CD4-positive, alpha-beta memory T cell (primary cell): Measurements from ENCODE around the gene ASCL2. TPM values are rescaled to one million over a fixed set of nuclear protein-coding genes. Genes with fewer than 3 reads are reported as not detected.

ENCODE experiments used
- CTCF ChIA-PET: fragments of 350-600 bp; sonication (Branson Sonifier 250); formaldehyde crosslinking; loops from one replicate; lab custom pipeline; 2021; ENCODE audit warnings: inconsistent platforms; ENCODE audit not compliant: partially characterized antibody; lab: Charles Lee
- POLR2A ChIA-PET: fragments of 350-600 bp; sonication (Branson Sonifier 250); formaldehyde crosslinking; loops from one replicate; lab custom pipeline; 2021; ENCODE audit not compliant: partially characterized antibody; lab: Charles Lee
- DNase-seq, 5 donors: peaks; one replicate each; pipeline versions ENCODE4 v3.0.0 to v3.0.0-alpha.2; 2020 to 2022; ENCODE audit warnings: mixed read lengths in 1 of 5
- H3K27ac ChIP-seq: one replicate; pipeline ENCODE4 v1.7.0; 2013; ENCODE audit warnings: low read depth, low read length
- H3K27me3 ChIP-seq: 2 replicates; pipeline ENCODE4 v1.7.0; 2013; ENCODE audit warnings: mild to moderate bottlenecking, low read length, moderate library complexity; ENCODE audit not compliant: insufficient read depth
- H3K36me3 ChIP-seq: 2 replicates; pipeline ENCODE4 v1.7.0; 2013; ENCODE audit warnings: mild to moderate bottlenecking, low read length, moderate library complexity; ENCODE audit not compliant: insufficient read depth
- H3K4me1 ChIP-seq: 2 replicates; pipeline ENCODE4 v1.7.0; 2013; ENCODE audit warnings: mild to moderate bottlenecking, low read length, moderate library complexity; ENCODE audit not compliant: insufficient read depth
- H3K4me3 ChIP-seq, 2 donors: one replicate each; pipeline ENCODE4 v1.7.0; 2013; ENCODE audit warnings: low read length in 2 of 2, mild to moderate bottlenecking in 1 of 2
- H3K9me3 ChIP-seq, 2 donors: one replicate each; pipeline ENCODE4 v1.7.0; 2013; ENCODE audit warnings: low read length in 2 of 2, control low read depth in 1 of 2; ENCODE audit not compliant: control insufficient read depth in 1 of 2
- H3K27ac Mint-ChIP-seq, 7 donors: one replicate each; pipeline ENCODE4 v1.8.0; 2020 to 2021; ENCODE audit warnings: mixed read lengths in 7 of 7, mild to moderate bottlenecking in 6 of 7, inconsistent platforms in 3 of 7, moderate library complexity in 3 of 7
- H3K27me3 Mint-ChIP-seq, 2 donors: one replicate each; pipeline ENCODE4 v1.8.0; 2020 to 2021; ENCODE audit warnings: mixed read lengths in 2 of 2
- H3K36me3 Mint-ChIP-seq, 2 donors: one replicate each; pipeline ENCODE4 v1.8.0; 2020 to 2021; ENCODE audit warnings: mixed read lengths in 2 of 2, inconsistent platforms in 1 of 2, mild to moderate bottlenecking in 1 of 2
- H3K4me1 Mint-ChIP-seq, 4 donors: one replicate each; pipeline ENCODE4 v1.8.0; 2020 to 2021; ENCODE audit warnings: mixed read lengths in 4 of 4, mild to moderate bottlenecking in 1 of 4
- H3K4me3 Mint-ChIP-seq, 8 donors: one replicate each; pipeline ENCODE4 v1.8.0; 2020 to 2021; ENCODE audit warnings: mixed read lengths in 8 of 8, mild to moderate bottlenecking in 7 of 8, moderate library complexity in 6 of 8, inconsistent platforms in 3 of 8
- H3K9me3 Mint-ChIP-seq, 8 donors: one replicate each; pipeline ENCODE4 v1.8.0; 2020 to 2021; ENCODE audit warnings: mixed read lengths in 8 of 8, mild to moderate bottlenecking in 5 of 8, inconsistent platforms in 3 of 8, moderate library complexity in 1 of 8
- intact Hi-C: fragments of 100-400 bp; cut with micrococcal nuclease; formaldehyde crosslinking; loops from one replicate; pipeline ENCODE4 v1.15.1; 2023
- polyA plus RNA-seq, 2 donors: library from polyadenylated mRNA; unstranded; fragments of 300-500 nt; fragmentation: Illumina TruSeq; gene quantifications; one replicate each; pipeline ENCODE4 v1.2.3, GENCODE V29; 2021
- total RNA-seq, 2 experiments: library from RNA; stranded (reverse); gene quantifications; one replicate each; pipeline ENCODE4 v1.2.3, GENCODE V29; 2021

Gene ASCL2
- total and polyA plus RNA-seq, 4 experiments from 2014 or later: 0.29 to 0.57 TPM; not detected in 2

DNA sequence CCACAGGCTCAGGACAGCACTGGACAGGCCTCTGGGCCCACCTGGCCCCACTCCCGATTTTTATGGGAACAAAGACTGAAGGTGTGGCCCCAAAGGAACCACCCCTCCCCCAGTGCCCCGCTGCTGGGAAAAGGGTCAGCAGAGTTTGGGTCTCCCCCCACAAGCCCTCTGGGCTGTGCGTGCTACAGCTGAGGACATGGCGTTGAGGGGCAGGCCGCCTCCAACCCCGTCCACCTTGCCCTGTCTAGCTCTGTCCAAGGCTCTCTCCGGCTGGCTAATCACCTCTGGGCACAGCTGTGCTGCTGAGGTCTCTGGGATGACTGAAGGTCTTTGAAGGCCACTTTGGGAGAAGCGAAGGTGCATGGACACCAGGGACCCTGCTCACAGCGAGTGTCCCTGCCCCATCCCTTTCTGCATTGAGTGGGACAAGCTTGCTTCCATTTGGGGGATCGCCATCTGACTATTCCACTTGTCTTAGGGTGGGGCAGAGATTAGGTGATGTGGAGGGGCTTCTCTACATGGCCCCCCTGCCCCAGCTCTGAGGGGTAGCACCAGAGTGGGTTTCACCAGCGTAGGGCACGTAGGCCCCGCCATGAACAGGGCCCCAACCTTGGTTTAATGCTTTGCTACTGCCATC, 6.5 kb downstream of the ASCL2 start:
- no peak overlapping the region for H3K27ac ChIP-seq
- no peaks in the 10 kb centered on the region for H3K36me3 Mint-ChIP-seq
- no peaks in the 10 kb centered on the region for H3K9me3 ChIP-seq
- H3K27ac Mint-ChIP-seq: no peak overlapping the region
- H3K4me3 Mint-ChIP-seq: no peak overlapping the region
- peaks cover 31% of the 10 kb centered on the region for H3K4me1 ChIP-seq
- no peak for DNase-seq
- H3K4me3 ChIP-seq: no peak overlapping the region
- ChIA-PET POLR2A (no interaction called here), CTCF (interaction anchor here (1.1 kb wide), 1 partner anchor 164 kb away, joined by 3 read pairs; no protein-coding TSS in a partner anchor)
- H3K27me3 Mint-ChIP-seq: peaks cover 4 to 9% of the 10 kb centered on the region in 2 donors
- H3K4me1 Mint-ChIP-seq: peaks cover 14 to 25% (median 19%) of the 10 kb centered on the region in 4 donors
- intact Hi-C loops: loop anchor here (10.0 kb wide), 1 partner anchor 49 kb away; no protein-coding TSS in a partner anchor
- H3K9me3 Mint-ChIP-seq: no peaks in the 10 kb centered on the region
- H3K27me3 ChIP-seq: peaks cover 4% of the 10 kb centered on the region
- H3K36me3 ChIP-seq: no peaks in the 10 kb centered on the region

DNA sequence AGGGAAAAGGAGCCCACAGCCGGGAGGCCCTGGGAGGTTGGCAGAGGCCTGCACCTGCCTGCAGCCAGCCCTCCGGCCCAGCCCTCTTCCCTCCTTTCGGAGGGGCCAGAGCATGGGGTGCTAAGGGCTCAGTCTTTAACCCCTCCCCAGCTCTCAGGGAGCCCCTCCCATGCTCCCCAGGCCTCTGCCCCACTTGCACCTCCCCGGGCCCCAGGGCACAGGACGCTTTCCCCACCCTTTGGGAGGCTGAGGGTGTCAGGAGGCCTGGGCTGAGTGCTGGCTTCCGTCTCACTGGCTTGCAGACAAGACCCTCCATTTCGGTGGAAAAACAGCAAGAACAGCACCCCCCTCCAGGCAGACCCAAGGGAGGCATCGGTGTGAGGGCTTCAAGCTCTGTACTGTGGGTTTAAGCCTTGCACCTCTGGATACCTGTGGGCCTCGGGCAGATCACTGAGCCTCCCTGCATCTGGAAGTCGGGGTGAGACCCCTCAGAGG, 7.3 kb downstream of the ASCL2 start:
- Histone ChIP-seq H3K4me3 (no peak overlapping the region), H3K9me3 (no peaks in the 10 kb centered on the region), H3K4me1 (peaks cover 25% of the 10 kb centered on the region), H3K27me3 (no peaks in the 10 kb centered on the region), H3K36me3 (no peaks in the 10 kb centered on the region), H3K27ac (no peak overlapping the region)
- H3K27me3 Mint-ChIP-seq: peaks cover 3 to 5% of the 10 kb centered on the region in 2 donors
- no peaks in the 10 kb centered on the region for H3K9me3 Mint-ChIP-seq
- DNase-seq: no peak
- no peak overlapping the region for H3K4me3 Mint-ChIP-seq
- H3K4me1 Mint-ChIP-seq: peaks cover 14 to 20% (median 16%) of the 10 kb centered on the region in 4 donors
- no peak overlapping the region for H3K27ac Mint-ChIP-seq
- H3K36me3 Mint-ChIP-seq: no peaks in the 10 kb centered on the region
- intact Hi-C loops: loop anchor here (10.0 kb wide), 1 partner anchor 48 kb away; no protein-coding TSS in a partner anchor
- POLR2A ChIA-PET: no interaction called here
- CTCF ChIA-PET: interaction anchor here (1.1 kb wide), 1 partner anchor 164 kb away, joined by 3 read pairs; no protein-coding TSS in a partner anchor

DNA sequence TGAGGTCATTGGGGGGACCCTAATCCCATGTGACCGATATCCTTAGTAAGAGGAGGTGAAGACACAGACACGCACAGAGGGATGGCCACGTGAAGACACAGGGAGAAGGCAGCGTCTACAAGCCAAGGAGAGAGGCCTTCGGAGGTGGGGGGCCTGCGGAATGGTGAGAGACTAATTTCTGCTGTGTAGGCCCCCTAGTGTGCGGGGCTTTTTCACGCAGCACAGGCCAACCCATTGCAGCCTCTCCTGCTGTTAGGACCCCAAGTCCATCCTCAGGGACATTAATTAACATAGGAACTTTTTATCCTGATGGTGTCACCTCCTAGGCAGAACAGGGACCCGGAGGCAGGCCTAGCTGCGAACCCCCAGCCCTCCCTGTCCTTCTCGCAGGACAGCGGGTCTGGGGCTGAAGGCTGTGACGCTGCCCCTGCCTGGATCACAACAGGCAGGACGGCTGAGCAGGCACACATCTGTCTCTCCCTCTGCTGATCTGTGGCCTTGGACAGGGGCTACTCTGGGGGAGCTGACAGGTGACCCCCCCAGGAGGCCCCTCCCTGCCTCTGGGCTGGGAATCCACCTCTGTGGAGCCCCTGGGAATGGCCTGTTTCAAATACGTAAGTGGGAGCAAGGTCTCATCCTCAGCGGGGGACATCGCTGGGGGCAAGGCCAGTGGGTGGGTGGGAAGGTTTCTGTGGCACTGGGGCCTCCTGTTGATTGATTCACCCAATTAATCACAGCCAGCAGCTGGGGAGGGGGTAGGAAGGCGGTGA, 7.9 kb downstream of the ASCL2 start:
- DNase-seq: no peak
- Mint-ChIP-seq H3K9me3 (no peaks in the 10 kb centered on the region), H3K4me3 (no peak overlapping the region), H3K27ac (no peak overlapping the region), H3K36me3 (no peaks in the 10 kb centered on the region), H3K27me3 (peaks cover 3 to 5% of the 10 kb centered on the region in 2 donors), H3K4me1 (peaks cover 14 to 18% (median 16%) of the 10 kb centered on the region in 4 donors)
- no peaks in the 10 kb centered on the region for H3K36me3 ChIP-seq
- H3K27ac ChIP-seq: no peak overlapping the region
- ChIA-PET POLR2A (no interaction called here), CTCF (no interaction called here)
- no peaks in the 10 kb centered on the region for H3K27me3 ChIP-seq
- intact Hi-C loops: loop anchor here (10.0 kb wide), 1 partner anchor 48 kb away; no protein-coding TSS in a partner anchor
- no peaks in the 10 kb centered on the region for H3K9me3 ChIP-seq
- no peak overlapping the region for H3K4me3 ChIP-seq
- H3K4me1 ChIP-seq: peaks cover 24% of the 10 kb centered on the region

DNA sequence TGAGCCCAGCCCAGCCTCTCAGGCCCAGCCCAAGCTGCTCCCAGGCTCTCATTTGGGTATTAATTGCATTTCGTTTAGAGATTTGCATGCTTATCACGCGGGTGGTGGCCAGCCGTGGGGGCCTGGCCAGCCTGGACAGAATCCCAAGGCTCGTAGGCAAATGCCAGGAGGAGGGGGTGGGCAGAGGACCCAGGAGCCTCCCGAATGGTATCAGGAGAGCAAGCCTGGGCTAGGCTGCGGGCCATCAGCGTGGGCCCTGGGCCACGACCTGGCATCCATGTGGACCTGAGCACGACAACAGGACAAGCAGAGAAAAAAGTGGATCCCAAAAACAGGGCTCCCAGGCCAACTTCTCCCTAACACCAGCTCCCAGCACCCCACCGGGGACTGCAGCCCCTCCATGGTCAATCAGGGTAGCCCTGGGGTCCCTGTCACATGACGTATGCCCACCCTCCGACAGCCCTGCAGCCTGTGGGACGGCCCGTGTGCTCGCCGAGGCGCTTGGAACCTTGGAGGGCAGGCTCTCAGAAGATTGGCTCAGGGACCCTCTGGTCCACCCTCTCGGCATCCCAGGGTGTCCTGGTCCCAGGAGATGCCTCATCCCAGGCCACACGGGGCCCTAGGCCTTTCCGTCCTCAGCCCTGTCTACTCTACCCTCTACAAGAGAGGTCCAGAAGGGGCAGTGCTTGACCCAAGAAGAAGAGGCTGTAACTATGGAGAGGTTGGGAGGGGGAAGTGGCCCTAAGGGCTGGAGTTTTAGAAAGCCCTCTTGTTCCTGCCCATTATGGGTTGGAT, 8.8 kb downstream of the ASCL2 start:
- no peak overlapping the region for H3K4me3 Mint-ChIP-seq
- peaks cover 14 to 15% (median 15%) of the 10 kb centered on the region in 4 donors for H3K4me1 Mint-ChIP-seq
- no peaks in the 10 kb centered on the region for H3K36me3 Mint-ChIP-seq
- Histone ChIP-seq H3K4me3 (no peak overlapping the region), H3K9me3 (no peaks in the 10 kb centered on the region), H3K36me3 (no peaks in the 10 kb centered on the region), H3K27me3 (no peaks in the 10 kb centered on the region), H3K27ac (no peak overlapping the region), H3K4me1 (peaks cover 18% of the 10 kb centered on the region)
- DNase-seq: no peak
- H3K27ac Mint-ChIP-seq: no peak overlapping the region
- no peaks in the 10 kb centered on the region for H3K9me3 Mint-ChIP-seq
- intact Hi-C loops: loop anchor here (10.0 kb wide), 1 partner anchor 47 kb away; no protein-coding TSS in a partner anchor
- ChIA-PET POLR2A (no interaction called here), CTCF (no interaction called here)
- peaks cover 5% of the 10 kb centered on the region in 2 donors for H3K27me3 Mint-ChIP-seq

DNA sequence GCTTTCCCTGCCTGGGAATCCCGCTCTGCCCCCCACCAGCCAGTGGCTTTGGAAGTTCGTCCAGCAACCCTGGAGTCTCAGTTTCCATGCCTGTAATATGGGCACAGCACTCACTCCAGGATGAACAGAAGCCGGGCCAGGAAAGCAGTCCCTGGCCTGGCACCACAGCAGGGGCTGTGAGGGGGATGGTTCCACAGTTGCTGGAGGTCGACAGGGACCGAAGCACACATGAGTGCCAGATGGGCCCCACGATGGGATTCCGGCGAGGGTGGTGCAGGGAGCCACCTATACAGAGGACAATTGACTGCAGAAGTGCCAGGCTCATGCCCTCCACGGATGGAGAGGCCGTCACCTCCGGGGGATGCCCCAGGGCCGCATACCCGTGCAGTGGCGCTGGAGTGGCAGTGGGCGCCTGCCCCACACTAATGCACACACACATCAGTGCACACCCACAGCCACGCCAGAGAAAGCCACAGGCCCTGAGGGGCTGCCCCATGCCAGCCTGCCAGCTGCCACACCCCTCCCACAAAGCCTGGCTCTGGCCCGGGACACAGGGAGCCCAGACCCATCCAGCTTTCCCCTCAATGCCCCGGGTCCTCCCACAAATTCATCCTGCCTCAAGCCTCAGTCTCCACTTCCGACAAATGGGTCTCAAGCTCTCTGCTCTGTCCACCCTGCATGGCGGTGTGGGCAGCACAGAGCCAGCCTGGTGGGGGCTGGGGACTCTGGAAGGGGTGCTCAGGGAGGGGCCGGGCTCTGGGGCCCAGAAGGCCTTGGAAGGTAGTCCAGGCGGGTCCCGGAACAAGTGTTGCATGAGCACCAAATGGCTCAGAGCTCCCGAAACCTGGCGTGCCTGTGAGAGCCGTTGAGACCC, 9.7 kb downstream of the ASCL2 start:
- Histone ChIP-seq H3K4me1 (peaks cover 9% of the 10 kb centered on the region), H3K27me3 (no peaks in the 10 kb centered on the region), H3K4me3 (no peak overlapping the region), H3K36me3 (no peaks in the 10 kb centered on the region), H3K9me3 (no peaks in the 10 kb centered on the region), H3K27ac (no peak overlapping the region)
- Mint-ChIP-seq H3K36me3 (no peaks in the 10 kb centered on the region), H3K4me1 (peaks cover 5 to 6% (median 6%) of the 10 kb centered on the region in 4 donors), H3K27ac (no peak overlapping the region), H3K9me3 (no peaks in the 10 kb centered on the region), H3K4me3 (no peak overlapping the region), H3K27me3 (peaks cover 3 to 4% of the 10 kb centered on the region in 2 donors)
- no peak for DNase-seq
- intact Hi-C loops: loop anchor here (10.0 kb wide), 1 partner anchor 46 kb away; no protein-coding TSS in a partner anchor
- ChIA-PET POLR2A (no interaction called here), CTCF (no interaction called here)

DNA sequence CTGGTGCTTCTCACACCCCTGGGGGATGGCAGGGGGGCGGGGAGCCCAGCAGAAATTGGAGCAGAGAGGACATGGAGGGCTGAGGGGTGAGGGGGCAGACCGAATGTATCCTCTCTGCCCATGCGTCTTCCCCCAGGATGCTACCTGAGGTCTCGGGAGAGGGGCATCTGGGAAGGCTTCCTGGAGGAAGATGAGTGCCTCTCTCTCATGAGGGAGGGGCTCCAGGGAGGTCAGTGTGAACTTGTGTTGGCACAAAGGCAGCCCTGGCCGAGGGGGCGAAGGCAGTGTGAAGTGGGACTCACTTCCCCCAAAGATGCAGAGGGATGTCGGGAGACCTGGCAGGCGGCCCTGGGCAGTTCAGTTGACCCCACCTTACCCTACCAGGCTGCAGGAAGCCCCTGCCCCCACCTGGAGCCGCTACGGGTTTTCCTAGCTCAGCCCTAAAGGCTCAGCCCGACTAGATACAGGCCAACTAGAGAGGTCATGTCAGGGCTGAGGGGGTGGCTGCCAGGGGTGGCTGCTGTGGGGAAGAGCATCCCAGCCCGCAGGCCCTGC, 10.4 kb downstream of the ASCL2 start:
- no peak for DNase-seq
- CTCF ChIA-PET: no interaction called here
- no peaks in the 10 kb centered on the region for H3K36me3 Mint-ChIP-seq

More for the DNA sequence above, 10.4 kb downstream of the ASCL2 start:
- no peak overlapping the region for H3K4me3 Mint-ChIP-seq
- Histone ChIP-seq H3K4me1 (peaks cover 1% of the 10 kb centered on the region), H3K4me3 (no peak overlapping the region), H3K27me3 (no peaks in the 10 kb centered on the region), H3K36me3 (no peaks in the 10 kb centered on the region), H3K27ac (no peak overlapping the region), H3K9me3 (no peaks in the 10 kb centered on the region)
- H3K9me3 Mint-ChIP-seq: peaks cover 0 to 3% (median 0%) of the 10 kb centered on the region in 8 donors
- no peaks in the 10 kb centered on the region for H3K4me1 Mint-ChIP-seq
- POLR2A ChIA-PET: no interaction called here
- intact Hi-C loops: loop anchor here (10.0 kb wide), 1 partner anchor 45 kb away; no protein-coding TSS in a partner anchor
- H3K27ac Mint-ChIP-seq: no peak overlapping the region
- peaks cover 0 to 3% of the 10 kb centered on the region in 2 donors for H3K27me3 Mint-ChIP-seq
